ENCODE measurements around the gene COL8A2.

DNA sequence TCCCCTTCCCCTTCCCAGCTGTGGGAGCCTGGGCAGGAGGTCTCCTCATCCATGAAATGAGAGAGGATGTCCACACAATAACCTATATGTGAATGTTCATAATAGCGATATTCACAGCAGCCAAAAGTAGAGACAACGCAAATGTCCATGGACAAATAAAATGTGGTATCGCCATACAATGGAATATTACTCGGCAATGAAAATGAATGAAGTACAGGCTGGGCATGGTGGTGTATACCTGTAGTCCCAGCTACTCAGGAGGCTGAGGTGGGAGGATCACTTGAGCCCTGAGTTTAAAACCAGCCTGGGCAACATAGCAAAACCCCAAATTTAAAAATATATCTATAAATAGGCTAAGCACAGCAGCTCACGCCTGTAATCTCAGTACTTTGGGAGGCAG lies 23.5 kb downstream of the COL8A2 start:
- TF ChIP-seq POLR2AphosphoS5 (IDR thresholded peaks at IDR 0.05; ENCODE audit: low read depth, low read length), result no peak
- TF ChIP-seq, protein P1, sequence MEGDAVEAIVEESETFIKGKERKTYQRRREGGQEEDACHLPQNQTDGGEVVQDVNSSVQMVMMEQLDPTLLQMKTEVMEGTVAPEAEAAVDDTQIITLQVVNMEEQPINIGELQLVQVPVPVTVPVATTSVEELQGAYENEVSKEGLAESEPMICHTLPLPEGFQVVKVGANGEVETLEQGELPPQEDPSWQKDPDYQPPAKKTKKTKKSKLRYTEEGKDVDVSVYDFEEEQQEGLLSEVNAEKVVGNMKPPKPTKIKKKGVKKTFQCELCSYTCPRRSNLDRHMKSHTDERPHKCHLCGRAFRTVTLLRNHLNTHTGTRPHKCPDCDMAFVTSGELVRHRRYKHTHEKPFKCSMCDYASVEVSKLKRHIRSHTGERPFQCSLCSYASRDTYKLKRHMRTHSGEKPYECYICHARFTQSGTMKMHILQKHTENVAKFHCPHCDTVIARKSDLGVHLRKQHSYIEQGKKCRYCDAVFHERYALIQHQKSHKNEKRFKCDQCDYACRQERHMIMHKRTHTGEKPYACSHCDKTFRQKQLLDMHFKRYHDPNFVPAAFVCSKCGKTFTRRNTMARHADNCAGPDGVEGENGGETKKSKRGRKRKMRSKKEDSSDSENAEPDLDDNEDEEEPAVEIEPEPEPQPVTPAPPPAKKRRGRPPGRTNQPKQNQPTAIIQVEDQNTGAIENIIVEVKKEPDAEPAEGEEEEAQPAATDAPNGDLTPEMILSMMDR (IDR thresholded peaks at IDR 0.05), result no peak
- TF ChIP-seq SIN3A (IDR thresholded peaks at IDR 0.05; ENCODE audit: borderline replicate concordance, insufficient read depth, low read depth, low read length), result no peak
- TF ChIP-seq REST (IDR thresholded peaks at IDR 0.05; ENCODE audit: insufficient read depth in 1 of 2, low read depth in 2 of 2, low read length in 1 of 2), result no peak
- TF ChIP-seq TCF7L2 (IDR thresholded peaks at IDR 0.05; ENCODE audit: low read depth, low read length), result no peak

Data from Panc1 (cell line).